ENCODE results near the gene SDHC. TPM values are rescaled to one million over a fixed set of nuclear protein-coding genes. Genes with fewer than 3 reads are reported as not detected.
A peak's percentile ranks its signal among the peaks of the same experiment; 100 is the strongest.
"Not testable (repeated sequence)": the region's sequence is repeated elsewhere in the genome, so short reads cannot be mapped to it uniquely, and the experiment has no call there.

Gene SDHC
- total RNA-seq, 1 experiment from 2014 or later: 221 TPM

- POLR2A ChIA-PET: no interaction called here
- CTCF ChIA-PET: no interaction called here
- no peak overlapping the region for H3K4me3 ChIP-seq (ENCODE audit: low read depth in 2 of 2, low read length in 2 of 2)
- no peaks in the 10 kb centered on the region for H3K36me3 ChIP-seq (ENCODE audit: control insufficient read depth, insufficient read depth, low read length)
- intact Hi-C loops (cut with micrococcal nuclease; ENCODE audit: unreplicated experiment) (no loop called here), in situ Hi-C loops (cut with HindIII; ENCODE audit: low pct_unique_long_range_greater_than_20kb, low sequenced_read_pairs) (loop anchor here (25.0 kb wide), 1 partner anchor 179 kb away; the partner anchor contains the start of genes APOA2, FCER1G and NDUFS2)
- DNase-seq (ENCODE audit: low read depth, low spot score) (no peak), ATAC-seq (no peak)
- BruUV-seq (replicated peaks): no TSS peak
- TF ChIP-seq SIN3A (IDR thresholded peaks at IDR 0.05; ENCODE audit: borderline replicate concordance, insufficient read depth, low read depth, low read length) (no peak), POLR2AphosphoS5 (IDR thresholded peaks at IDR 0.05; ENCODE audit: low read depth, low read length) (no peak), TCF7L2 (IDR thresholded peaks at IDR 0.05; ENCODE audit: low read depth, low read length) (no peak)
- TF ChIP-seq, protein P1, sequence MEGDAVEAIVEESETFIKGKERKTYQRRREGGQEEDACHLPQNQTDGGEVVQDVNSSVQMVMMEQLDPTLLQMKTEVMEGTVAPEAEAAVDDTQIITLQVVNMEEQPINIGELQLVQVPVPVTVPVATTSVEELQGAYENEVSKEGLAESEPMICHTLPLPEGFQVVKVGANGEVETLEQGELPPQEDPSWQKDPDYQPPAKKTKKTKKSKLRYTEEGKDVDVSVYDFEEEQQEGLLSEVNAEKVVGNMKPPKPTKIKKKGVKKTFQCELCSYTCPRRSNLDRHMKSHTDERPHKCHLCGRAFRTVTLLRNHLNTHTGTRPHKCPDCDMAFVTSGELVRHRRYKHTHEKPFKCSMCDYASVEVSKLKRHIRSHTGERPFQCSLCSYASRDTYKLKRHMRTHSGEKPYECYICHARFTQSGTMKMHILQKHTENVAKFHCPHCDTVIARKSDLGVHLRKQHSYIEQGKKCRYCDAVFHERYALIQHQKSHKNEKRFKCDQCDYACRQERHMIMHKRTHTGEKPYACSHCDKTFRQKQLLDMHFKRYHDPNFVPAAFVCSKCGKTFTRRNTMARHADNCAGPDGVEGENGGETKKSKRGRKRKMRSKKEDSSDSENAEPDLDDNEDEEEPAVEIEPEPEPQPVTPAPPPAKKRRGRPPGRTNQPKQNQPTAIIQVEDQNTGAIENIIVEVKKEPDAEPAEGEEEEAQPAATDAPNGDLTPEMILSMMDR (IDR thresholded peaks at IDR 0.05): no peak
- TF ChIP-seq, protein P2, sequence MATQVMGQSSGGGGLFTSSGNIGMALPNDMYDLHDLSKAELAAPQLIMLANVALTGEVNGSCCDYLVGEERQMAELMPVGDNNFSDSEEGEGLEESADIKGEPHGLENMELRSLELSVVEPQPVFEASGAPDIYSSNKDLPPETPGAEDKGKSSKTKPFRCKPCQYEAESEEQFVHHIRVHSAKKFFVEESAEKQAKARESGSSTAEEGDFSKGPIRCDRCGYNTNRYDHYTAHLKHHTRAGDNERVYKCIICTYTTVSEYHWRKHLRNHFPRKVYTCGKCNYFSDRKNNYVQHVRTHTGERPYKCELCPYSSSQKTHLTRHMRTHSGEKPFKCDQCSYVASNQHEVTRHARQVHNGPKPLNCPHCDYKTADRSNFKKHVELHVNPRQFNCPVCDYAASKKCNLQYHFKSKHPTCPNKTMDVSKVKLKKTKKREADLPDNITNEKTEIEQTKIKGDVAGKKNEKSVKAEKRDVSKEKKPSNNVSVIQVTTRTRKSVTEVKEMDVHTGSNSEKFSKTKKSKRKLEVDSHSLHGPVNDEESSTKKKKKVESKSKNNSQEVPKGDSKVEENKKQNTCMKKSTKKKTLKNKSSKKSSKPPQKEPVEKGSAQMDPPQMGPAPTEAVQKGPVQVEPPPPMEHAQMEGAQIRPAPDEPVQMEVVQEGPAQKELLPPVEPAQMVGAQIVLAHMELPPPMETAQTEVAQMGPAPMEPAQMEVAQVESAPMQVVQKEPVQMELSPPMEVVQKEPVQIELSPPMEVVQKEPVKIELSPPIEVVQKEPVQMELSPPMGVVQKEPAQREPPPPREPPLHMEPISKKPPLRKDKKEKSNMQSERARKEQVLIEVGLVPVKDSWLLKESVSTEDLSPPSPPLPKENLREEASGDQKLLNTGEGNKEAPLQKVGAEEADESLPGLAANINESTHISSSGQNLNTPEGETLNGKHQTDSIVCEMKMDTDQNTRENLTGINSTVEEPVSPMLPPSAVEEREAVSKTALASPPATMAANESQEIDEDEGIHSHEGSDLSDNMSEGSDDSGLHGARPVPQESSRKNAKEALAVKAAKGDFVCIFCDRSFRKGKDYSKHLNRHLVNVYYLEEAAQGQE (IDR thresholded peaks at IDR 0.05; ENCODE audit: insufficient read depth in 1 of 2, low read depth in 2 of 2, low read length in 1 of 2): no peak
- H3K27ac ChIP-seq (ENCODE audit: low read length): peak overlapping the region; percentile 86
- H3K9me3 ChIP-seq (ENCODE audit: control insufficient read depth, insufficient read depth, low read depth, low read length): no peaks in the 10 kb centered on the region
- H3K27me3 ChIP-seq (ENCODE audit: control insufficient read depth, insufficient read depth, low read length): no peaks in the 10 kb centered on the region
- H3K4me1 ChIP-seq (ENCODE audit: control insufficient read depth, insufficient read depth, low read length): peaks cover 21% of the 10 kb centered on the region
Observed at GRCh38 chr1:161391611-161392010, 77.4 kb downstream of the SDHC start.

DNA sequence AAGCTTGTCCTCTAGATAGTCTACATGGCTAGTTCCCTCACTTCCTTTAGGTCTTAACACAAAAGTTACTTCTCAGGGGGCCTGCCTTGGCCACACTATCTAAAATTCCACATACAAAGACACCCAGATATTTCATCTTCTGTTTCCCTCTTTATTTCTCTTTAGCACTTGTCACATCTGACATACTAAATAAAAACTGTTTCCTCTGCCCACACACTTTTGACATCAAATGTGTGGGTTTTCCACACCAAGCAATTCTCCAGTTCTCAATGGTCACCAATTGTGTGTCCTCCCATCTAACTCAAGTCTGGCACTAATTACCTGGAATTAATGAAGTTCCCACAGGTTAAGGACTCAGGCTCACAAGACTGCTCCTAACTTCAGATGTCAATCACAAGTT lies 79.0 kb downstream of the SDHC start:
- TF ChIP-seq, protein P1 (IDR thresholded peaks at IDR 0.05): no peak
- TF ChIP-seq, protein P2 (IDR thresholded peaks at IDR 0.05; ENCODE audit: insufficient read depth in 1 of 2, low read depth in 2 of 2, low read length in 1 of 2): no peak
- TF ChIP-seq SIN3A (IDR thresholded peaks at IDR 0.05; ENCODE audit: borderline replicate concordance, insufficient read depth, low read depth, low read length): no peak
- TF ChIP-seq POLR2AphosphoS5 (IDR thresholded peaks at IDR 0.05; ENCODE audit: low read depth, low read length): no peak
- TF ChIP-seq TCF7L2 (IDR thresholded peaks at IDR 0.05; ENCODE audit: low read depth, low read length): no peak
- intact Hi-C loops (cut with micrococcal nuclease; ENCODE audit: unreplicated experiment): no loop called here
- Histone ChIP-seq H3K27ac (ENCODE audit: low read length) (peak overlapping the region; percentile 77), H3K9me3 (ENCODE audit: control insufficient read depth, insufficient read depth, low read depth, low read length) (no peaks in the 10 kb centered on the region), H3K27me3 (ENCODE audit: control insufficient read depth, insufficient read depth, low read length) (no peaks in the 10 kb centered on the region), H3K36me3 (ENCODE audit: control insufficient read depth, insufficient read depth, low read length) (no peaks in the 10 kb centered on the region), H3K4me1 (ENCODE audit: control insufficient read depth, insufficient read depth, low read length) (peaks cover 32% of the 10 kb centered on the region), H3K4me3 (ENCODE audit: low read depth in 2 of 2, low read length in 2 of 2) (no peak overlapping the region)
- CTCF ChIA-PET: no interaction called here
- POLR2A ChIA-PET: no interaction called here
- no TSS peak for BruUV-seq (replicated peaks)
- ATAC-seq: no peak
- in situ Hi-C loops (cut with HindIII; ENCODE audit: low pct_unique_long_range_greater_than_20kb, low sequenced_read_pairs): loop anchor here (25.0 kb wide), 1 partner anchor 181 kb away; the partner anchor contains the start of genes APOA2, FCER1G and NDUFS2
- no peak for DNase-seq (ENCODE audit: low read depth, low spot score)

DNA sequence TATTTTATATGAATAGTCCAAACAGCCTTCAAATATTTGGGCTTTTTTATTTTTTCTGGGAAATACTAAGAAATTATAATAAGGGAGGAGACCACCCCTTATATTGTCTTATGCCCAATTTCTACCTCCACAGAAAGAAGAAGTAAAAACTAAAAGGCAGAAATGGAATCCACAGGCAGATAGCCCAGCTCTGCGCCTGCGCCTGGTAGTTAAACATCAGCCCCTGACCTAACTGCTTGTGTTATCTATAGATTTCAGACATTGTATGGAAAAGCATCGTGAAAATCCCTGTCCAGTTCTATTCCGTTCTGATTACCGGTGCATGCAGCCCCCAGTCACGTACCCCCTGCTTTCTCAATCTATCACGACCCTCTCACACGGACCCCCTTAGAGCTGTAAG lies 82.9 kb downstream of the SDHC start:
- H3K4me3 ChIP-seq (ENCODE audit: low read depth in 2 of 2, low read length in 2 of 2); intact Hi-C loops (cut with micrococcal nuclease; ENCODE audit: unreplicated experiment); DNase-seq (ENCODE audit: low read depth, low spot score); CTCF ChIA-PET; H3K9me3 ChIP-seq (ENCODE audit: control insufficient read depth, insufficient read depth, low read depth, low read length); H3K36me3 ChIP-seq (ENCODE audit: control insufficient read depth, insufficient read depth, low read length); H3K27me3 ChIP-seq (ENCODE audit: control insufficient read depth, insufficient read depth, low read length); BruUV-seq (replicated peaks); ATAC-seq: not testable (repeated sequence)
- POLR2A ChIA-PET: interaction anchor here (0.6 to 0.7 kb wide), 2 partner anchors 13 to 261 kb away, joined by 6 to 8 read pairs; no protein-coding TSS in a partner anchor
- Histone ChIP-seq H3K27ac (ENCODE audit: low read length) (peak overlapping the region; percentile 100), H3K4me1 (ENCODE audit: control insufficient read depth, insufficient read depth, low read length) (peaks cover 38% of the 10 kb centered on the region)
- in situ Hi-C loops (cut with HindIII; ENCODE audit: low pct_unique_long_range_greater_than_20kb, low sequenced_read_pairs): loop anchor here (25.0 kb wide), 1 partner anchor 185 kb away; the partner anchor contains the start of genes APOA2, FCER1G and NDUFS2
